VCaP (cell line): ENCODE measurements around the gene RBM20.

Source experiments
- H3K27ac ChIP-seq: fragments of 450-650 bp; 2 replicates; pipeline ENCODE4 v1.5.1; 2017
- CTCF ChIP-seq: fragments of 450-650 bp; conservative IDR thresholded peaks from 2 replicates; pipeline ENCODE4 v1.5.1; 2017; ENCODE audit warnings: mild to moderate bottlenecking, moderate library complexity

Gene RBM20

GRCh38 chr10:110853921-110854605 is 209.9 kb downstream of the RBM20 start:
- H3K27ac ChIP-seq, result peak overlapping the region; percentile 85
- no peak for TF ChIP-seq CTCF

GRCh38 chr10:110857265-110858171 is 213.4 kb downstream of the RBM20 start:
- TF ChIP-seq CTCF, result no peak
- H3K27ac ChIP-seq, result peak overlapping the region; percentile 90

- H3K27ac ChIP-seq, result peak overlapping the region; percentile 90
- TF ChIP-seq CTCF, result no peak
Measured at GRCh38 chr10:110858297-110858934, 214.3 kb downstream of the RBM20 start.

DNA sequence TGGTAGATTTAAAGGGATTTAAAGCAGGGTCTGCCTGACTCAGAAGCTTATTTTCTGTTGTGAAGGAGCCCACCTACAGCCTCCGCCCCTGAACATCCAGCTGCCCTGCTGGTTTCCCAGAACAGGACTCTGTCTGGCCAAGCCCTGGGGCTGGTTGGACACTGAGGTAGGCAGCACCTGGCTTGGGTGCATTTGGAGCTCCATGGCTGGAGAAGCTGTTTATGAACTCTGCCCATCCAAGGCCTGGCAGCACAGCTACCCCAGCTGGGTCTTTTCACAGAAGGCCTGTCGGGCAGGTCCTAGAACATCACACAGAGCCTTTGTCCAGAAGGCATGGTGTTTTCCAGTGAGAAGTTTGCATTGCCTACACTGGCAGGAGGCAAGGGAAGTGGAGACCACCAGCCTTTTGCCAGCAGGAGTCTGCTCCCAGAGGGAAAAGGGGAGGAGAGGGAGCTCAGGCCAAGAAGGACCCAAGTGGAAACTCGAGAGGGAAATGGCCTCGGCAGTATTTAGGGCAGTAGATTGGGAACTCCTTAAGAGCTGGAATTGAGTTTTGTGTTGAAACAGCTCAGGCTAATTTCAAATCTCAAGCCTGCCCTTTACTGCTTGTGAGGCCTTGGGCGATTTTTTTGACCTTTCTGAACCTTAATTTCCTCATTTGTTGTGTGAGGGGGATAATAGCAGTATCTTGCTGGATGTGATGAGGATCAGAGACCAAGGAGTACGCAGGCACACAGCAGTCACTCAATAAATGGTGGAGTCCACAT is 215.3 kb downstream of the RBM20 start:
- no peak for TF ChIP-seq CTCF
- peak overlapping the region; percentile 90 for H3K27ac ChIP-seq

- no peak for TF ChIP-seq CTCF
- H3K27ac ChIP-seq, result peak overlapping the region; percentile 90; the same call in 1 of the 2 replicates
Measured at GRCh38 chr10:110859973-110860376, 215.8 kb downstream of the RBM20 start.

DNA sequence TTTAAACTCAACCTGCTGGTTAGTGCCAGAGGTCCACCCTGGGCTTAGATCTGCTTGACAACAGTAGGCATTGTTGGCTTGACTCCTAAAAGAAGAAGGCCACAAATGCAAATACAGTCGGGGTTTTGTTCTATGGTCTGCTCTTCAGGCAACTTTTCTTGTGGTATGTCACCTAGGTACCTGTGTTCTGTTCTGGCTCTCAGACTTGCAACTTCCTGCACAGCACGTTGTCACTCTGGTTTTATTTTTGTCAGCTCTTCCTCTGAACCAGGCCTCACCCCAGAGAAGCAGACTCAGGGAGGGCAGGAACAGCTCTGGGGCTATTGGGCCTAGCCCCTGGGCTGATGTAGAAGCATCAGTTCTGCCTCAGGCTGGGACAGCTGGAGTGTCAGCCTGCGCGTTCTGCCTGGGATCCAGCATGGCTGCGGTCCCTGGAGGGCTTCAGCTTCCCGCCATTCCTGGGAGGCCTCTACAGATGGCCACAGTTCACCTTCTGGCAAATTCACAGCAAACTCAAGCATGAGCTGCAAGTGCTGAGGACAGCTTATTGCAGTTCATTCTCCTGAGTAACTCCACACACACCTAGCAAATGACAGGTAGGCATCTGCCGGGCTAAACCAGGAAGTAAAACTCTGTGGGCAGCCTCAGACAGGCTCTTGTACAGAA is 216.6 kb downstream of the RBM20 start:
- H3K27ac ChIP-seq, result peak overlapping the region; percentile 90; the same call in 1 of the 2 replicates
- no peak for TF ChIP-seq CTCF
